Retinal pigment epithelial cell (primary cell): ENCODE results near the gene CAMKV.

Experiments used
- DNase-seq: peaks from one replicate; pipeline ENCODE4 v3.0.0-alpha.2; 2010; ENCODE audit warnings: low read depth
- H3K4me3 ChIP-seq: 2 replicates; pipeline ENCODE4 v1.5.1; 2011; ENCODE audit warnings: mild to moderate bottlenecking, low read length, control low read depth, moderate library complexity
- CTCF ChIP-seq: conservative IDR thresholded peaks from 2 replicates; pipeline ENCODE4 v1.5.1; 2011; ENCODE audit warnings: low read depth, low read length, control low read depth, inconsistent platforms

Gene CAMKV

GRCh38 chr3:49901366-49902339 is 31.9 kb upstream of the CAMKV start:
- DNase-seq, result no peak
- no peak for TF ChIP-seq CTCF
- H3K4me3 ChIP-seq, result peak overlapping the region; percentile 4

DNA sequence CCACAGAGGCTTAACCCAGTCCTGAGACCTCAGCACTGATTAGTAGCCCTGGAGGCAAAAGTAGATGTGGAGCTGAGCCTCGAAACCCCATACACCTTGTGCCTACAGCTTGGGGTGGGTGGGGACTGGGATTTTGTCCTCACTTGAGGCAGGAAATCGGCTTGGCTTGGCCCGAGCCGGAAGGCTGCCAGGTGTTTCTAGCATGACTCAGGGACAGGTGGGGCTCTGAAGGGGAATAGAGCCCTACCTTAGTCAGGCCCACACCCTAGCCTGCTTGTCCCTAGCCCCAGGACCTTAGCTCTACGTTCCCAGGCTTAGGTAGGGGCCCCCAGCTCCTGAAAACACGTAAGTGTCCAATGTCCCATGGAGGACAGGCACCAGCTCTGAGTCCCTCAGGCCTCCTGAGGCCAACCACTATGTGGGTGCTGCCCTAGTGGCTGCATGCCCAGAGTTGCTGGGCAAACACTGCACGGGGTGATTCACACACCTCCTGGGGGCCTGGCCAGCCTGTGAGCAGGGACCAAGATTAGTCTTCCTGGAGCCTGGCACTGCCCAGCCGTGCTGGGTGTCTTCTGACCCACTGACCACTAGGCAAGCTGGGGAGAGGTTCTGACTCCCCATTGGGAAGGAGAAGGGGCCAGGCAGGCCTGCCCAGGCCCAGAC is 30.9 kb upstream of the CAMKV start:
- H3K4me3 ChIP-seq, result no peak overlapping the region
- peak; percentile 90 for DNase-seq
- no peak for TF ChIP-seq CTCF

DNA sequence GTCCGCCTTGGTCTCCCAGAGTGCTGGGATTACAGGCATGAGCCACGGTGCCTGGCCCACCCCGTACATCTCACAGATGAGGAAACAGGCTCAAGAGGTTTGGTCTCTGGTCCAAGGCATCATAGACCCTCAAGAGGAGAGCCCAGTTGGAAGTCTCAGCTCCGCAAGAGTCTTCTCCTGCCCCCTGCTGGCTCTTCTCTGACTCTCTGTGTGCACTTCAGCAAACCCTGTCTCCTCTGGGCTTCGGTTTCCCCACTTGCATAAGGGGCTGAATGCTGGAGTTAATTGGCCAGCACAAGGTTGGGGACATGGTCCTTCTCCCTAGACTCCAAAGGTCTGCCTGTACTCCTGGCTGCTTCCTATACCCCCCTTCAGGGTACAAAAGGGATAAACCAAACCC is 30.1 kb upstream of the CAMKV start:
- DNase-seq, result no peak
- TF ChIP-seq CTCF, result peak; percentile 37
- H3K4me3 ChIP-seq, result no peak overlapping the region

DNA sequence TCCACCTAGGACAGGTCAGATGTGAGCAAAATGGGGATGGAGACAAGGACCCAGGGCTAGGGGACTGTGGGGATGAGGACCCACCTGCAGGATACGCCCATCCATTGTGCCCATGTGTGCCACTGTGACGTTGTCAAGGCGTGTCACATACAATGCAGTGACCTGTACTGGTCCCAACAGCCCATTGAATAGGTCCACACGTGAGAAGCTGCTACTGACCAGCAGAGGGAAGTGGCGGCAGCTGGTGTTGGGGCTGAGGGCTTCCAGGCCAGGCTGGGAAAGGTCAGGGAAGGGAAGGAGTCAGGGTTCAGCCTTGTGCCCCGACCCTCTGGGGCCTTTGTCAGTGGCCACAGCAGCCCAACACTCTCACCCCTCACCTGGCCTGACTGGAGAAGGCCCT is 29.3 kb upstream of the CAMKV start:
- no peak for DNase-seq
- TF ChIP-seq CTCF, result no peak
- H3K4me3 ChIP-seq, result no peak overlapping the region

GRCh38 chr3:49896345-49896744 is 26.6 kb upstream of the CAMKV start:
- TF ChIP-seq CTCF, result no peak
- no peak overlapping the region for H3K4me3 ChIP-seq
- DNase-seq, result no peak

DNA sequence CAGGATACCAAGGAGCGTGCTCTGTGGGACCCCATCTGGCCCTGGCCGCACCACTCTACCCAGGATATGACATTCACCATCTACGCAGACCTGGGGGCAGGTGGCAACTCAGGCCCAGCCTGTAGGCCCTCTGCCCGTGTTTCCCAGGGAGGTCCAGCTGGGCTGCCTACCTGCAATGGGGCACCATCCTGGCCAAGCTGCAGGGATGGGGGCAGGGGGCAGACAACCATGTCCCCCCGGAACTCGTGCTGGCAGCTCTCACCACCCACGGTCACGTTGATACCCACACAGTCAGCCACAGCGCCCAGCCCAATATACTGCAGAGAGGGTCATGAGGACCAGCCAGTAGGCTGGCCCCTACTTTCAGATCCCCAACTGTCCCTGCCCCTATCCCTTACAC is 26.1 kb upstream of the CAMKV start:
- H3K4me3 ChIP-seq, result no peak overlapping the region
- DNase-seq, result no peak
- TF ChIP-seq CTCF, result no peak
